Fibroblast of the aortic adventitia (primary cell): Measurements from ENCODE around the gene CSNK1G1. TPM values are rescaled to one million over a fixed set of nuclear protein-coding genes. Genes with fewer than 3 reads are reported as not detected.

ENCODE experiments used
- DNase-seq: peaks from one replicate; pipeline ENCODE4 v3.0.0-alpha.2; 2010; ENCODE audit warnings: low read depth
- H3K4me3 ChIP-seq: 2 replicates; pipeline ENCODE4 v1.5.1; 2011; ENCODE audit warnings: low read depth, mild to moderate bottlenecking, control low read depth, low read length, moderate library complexity
- total RNA-seq: library from RNA; depleted of rRNA; stranded (reverse); fragments of >200 nt; gene quantifications from 2 replicates; pipeline ENCODE4 v1.2.3, GENCODE V29; 2012; ENCODE audit warnings: low replicate concordance
- TF ChIP-seq, protein P1 (sequence below): IDR thresholded peaks from 2 replicates; pipeline ENCODE4 v1.5.1; 2011; ENCODE audit warnings: mild to moderate bottlenecking, low read length, control low read depth, inconsistent platforms; ENCODE audit not compliant: insufficient read depth

CSNK1G1 gene
- total RNA-seq, 1 donor: 22.0 TPM

DNA sequence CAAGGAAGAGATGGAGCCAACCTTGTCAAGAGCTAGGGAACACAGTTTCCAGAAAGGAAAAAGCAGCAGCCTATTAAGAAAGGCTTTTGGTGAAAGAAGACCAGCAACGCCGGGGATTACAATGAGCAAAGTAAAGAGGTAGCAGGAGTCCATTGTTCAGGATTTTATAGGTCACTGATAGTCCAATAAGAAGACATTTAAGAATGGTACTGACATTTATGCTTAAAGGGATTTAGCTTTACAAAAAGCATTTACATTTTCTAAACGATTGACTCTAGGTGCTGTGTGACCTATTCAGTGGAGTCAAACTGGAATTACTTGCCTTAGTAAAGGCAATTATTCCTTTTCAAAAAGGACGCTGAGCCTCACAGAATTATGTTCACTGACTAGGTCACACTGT lies 40.8 kb downstream of the CSNK1G1 start:
- no peak for DNase-seq
- no peak overlapping the region for H3K4me3 ChIP-seq
- TF ChIP-seq, protein P1, sequence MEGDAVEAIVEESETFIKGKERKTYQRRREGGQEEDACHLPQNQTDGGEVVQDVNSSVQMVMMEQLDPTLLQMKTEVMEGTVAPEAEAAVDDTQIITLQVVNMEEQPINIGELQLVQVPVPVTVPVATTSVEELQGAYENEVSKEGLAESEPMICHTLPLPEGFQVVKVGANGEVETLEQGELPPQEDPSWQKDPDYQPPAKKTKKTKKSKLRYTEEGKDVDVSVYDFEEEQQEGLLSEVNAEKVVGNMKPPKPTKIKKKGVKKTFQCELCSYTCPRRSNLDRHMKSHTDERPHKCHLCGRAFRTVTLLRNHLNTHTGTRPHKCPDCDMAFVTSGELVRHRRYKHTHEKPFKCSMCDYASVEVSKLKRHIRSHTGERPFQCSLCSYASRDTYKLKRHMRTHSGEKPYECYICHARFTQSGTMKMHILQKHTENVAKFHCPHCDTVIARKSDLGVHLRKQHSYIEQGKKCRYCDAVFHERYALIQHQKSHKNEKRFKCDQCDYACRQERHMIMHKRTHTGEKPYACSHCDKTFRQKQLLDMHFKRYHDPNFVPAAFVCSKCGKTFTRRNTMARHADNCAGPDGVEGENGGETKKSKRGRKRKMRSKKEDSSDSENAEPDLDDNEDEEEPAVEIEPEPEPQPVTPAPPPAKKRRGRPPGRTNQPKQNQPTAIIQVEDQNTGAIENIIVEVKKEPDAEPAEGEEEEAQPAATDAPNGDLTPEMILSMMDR: no peak

DNA sequence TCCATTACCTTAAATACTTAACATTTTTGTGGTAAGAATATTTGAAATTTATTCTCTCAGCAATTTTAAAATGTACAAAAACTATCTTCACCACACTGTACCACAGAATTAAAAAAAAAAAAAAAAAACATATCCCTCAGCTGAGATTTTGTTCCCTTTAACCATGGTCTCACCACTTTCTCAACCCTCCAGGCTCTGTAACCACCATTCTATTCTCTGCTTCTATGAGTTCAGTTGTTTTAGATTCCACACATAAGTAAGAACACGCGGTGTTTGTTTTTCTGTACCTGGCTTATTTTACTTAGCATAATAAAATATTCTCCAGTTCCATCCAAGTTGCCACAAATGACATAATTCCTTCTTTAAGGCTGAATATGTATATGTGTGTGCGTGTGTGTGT lies 41.5 kb downstream of the CSNK1G1 start:
- TF ChIP-seq, protein P1: no peak
- no peak for DNase-seq
- no peak overlapping the region for H3K4me3 ChIP-seq

DNA sequence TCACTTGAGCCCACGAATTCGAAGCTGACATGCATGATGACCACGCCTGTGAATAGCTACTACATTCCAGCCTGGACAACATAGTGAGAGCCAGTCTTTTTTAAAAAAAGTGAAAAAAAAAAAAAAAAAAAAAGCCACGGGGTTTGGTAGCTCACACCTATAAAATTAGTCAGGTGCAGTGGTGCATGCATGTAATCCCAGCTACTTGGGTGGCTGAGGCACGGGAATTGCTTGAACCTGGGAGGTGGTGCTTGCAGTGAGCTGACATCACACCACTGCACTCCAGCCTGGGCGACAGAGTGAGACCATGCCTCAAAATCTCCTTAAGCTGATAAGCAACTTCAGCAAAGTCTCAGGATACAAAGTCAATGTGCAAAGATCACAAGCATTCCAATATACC lies 44.4 kb downstream of the CSNK1G1 start:
- H3K4me3 ChIP-seq: no peak overlapping the region
- TF ChIP-seq, protein P1: no peak
- no peak for DNase-seq

DNA sequence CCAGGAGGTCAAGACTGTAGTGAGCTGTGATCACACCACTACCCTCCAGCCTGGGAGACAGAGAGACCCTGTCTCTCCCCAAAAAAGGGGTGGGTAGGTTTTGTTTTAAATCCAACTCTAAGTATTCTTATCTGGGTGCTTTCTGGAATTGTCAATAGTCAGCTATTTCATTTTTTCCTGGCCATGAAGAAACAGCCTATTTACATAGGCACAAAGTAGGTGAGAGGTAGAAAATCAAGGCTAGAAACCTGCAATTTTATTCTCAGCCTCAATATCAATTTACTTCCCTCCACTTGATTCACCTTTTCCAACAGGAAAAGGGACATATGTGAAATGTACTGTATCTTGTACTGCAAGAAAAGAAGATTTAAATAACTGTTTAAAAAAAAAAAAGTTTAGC lies 45.9 kb downstream of the CSNK1G1 start:
- no peak for DNase-seq
- H3K4me3 ChIP-seq: no peak overlapping the region
- TF ChIP-seq, protein P1: no peak

DNA sequence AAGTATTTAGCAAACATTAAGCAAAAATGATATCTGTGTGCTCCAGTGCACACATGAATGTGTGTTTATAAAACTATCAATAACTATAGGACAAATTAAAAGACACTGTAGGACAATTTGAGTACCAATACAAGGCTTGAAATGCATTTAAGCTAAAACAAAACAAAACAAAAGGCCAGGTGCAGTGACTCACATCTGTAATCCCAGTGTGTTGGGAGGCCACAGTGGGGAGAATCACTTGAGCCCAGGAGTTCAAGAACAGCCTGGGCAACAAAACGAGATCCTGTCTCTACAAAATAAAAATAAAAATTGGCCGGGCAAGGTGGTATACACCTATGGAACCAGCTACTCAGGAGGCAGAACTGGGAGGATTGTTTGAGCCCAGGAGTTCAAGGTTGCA lies 50.7 kb downstream of the CSNK1G1 start:
- no peak overlapping the region for H3K4me3 ChIP-seq
- TF ChIP-seq, protein P1: no peak
- DNase-seq: no peak

DNA sequence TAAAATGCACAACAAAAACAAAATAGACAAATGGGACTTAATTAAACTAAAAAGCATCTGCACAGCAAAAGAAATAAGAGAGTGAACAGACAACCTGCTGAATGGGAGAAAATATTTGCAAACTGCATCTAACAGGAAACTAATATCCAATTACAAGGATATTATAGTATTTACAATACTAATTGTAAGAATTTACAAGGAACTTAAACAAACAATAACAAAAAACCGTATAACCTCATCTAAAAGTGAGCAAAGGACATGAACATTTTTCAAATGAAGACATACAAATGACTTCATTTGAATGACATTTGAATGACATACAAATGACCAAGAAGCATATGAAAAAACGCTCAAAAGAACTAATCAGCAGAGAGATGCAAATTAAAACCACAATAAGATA lies 66.4 kb downstream of the CSNK1G1 start:
- H3K4me3 ChIP-seq: no peak overlapping the region
- TF ChIP-seq, protein P1: no peak

DNA sequence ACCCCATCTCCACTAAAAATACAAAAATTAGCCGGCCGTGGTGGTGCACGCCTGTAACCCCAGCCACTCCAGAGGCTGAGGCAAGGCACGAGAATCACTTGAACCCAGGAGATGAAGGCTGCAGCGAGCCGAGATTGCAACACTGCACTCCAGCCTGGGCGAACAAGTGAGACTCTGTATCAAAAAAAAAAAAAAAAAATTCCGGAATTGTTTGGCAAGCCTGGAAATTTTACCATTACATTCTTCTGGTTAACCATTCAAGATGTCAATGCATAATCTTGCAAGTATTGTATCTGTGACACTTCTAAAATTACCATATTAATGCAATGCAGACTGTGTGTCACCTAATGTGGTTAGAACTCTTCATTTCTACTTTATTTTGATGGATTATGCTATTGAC lies 67.0 kb downstream of the CSNK1G1 start:
- DNase-seq: no peak
- H3K4me3 ChIP-seq: no peak overlapping the region
- TF ChIP-seq, protein P1: no peak

More for the DNA sequence above, 66.4 kb downstream of the CSNK1G1 start:
- no peak for DNase-seq
